SIG-M5 treated with dmso at 0.1 percent for 504 hours (cell line): ENCODE measurements around the gene DDX39A.
"Not testable (repeated sequence)": the region's sequence is repeated elsewhere in the genome, so short reads cannot be mapped to it uniquely, and the experiment has no call there.

ENCODE experiments used
- DNase-seq: peaks from one replicate; lab custom pipeline; 2025; ENCODE audit not compliant: unreplicated experiment; lab: John Stamatoyannopoulos, UW

DDX39A gene

GRCh38 chr19:14391156-14391821 is 27.9 kb downstream of the DDX39A start:
- DNase-seq: no peak

GRCh38 chr19:14390548-14390947 is 28.6 kb downstream of the DDX39A start:
- no peak for DNase-seq

DNA sequence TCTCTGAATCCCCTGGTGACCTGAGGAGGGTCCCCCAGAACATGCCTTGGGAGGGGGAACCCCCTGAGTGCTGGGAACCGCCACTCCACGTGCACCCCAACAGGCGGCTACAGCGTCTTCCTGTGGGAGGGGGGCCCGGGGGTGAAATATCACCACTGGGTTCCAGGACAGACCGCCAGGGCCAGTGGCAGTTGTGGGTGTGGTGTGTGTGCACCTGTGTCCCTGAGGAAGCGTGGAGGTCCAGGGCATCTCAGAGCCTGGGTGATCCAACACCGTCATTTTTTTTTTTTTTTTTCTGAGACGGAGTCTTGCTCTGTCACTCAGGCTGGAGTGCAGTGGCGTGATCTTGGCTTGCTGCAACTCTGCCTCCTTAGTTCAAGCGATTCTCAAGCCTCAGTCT is 33.6 kb downstream of the DDX39A start:
- DNase-seq: no peak

DNA sequence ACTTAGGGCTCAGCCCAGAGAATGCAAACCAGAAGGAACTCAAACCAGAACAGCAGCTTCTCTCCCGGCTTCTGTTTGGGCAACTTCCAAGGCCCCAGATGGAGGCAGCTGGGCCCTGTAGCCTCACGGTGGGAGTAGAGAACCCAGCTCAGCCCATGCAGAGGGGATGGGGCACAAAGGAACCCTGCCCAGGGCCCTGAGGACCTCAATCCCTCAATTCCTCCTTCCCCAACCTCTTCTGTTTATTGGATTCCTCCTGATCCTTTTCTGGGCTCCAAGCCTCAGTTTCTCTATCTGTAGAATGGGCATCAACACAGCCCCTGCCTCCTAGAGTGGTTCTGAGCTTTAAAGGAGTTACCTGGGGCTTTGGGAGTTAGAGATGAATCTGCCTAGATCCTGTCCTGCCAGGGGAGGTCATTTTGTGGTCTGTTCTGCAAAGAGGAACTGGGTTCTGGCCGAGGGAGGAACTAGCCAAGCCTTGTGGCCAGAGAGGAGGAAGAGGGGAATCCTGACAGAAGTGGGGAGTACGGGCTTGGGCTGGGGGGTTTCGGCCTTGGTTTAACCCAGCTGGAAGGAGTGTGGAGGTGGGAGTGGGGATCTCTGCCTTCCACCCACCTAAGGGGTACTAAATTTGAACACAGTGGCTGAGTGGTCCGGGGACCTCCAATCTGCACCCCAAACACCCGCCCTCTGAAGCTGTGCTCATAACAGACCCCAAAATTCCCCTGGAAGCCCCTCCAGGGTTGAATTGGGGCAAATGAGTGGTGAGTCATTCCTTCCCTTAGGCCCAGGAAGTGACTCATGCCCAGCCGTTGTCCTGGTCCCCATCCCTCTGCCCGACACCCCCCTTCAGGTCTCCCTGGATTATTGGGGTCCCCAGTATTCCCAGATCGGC is 35.2 kb downstream of the DDX39A start:
- DNase-seq: peak; percentile 63

GRCh38 chr19:14381689-14382474 is 37.3 kb downstream of the DDX39A start:
- DNase-seq: peak; percentile 82

- DNase-seq: no peak
Measured at GRCh38 chr19:14379294-14380065, 39.7 kb downstream of the DDX39A start.

GRCh38 chr19:14378890-14379289 is 40.3 kb downstream of the DDX39A start:
- DNase-seq: no peak

GRCh38 chr19:14377883-14378328 is 41.2 kb downstream of the DDX39A start:
- no peak for DNase-seq

DNA sequence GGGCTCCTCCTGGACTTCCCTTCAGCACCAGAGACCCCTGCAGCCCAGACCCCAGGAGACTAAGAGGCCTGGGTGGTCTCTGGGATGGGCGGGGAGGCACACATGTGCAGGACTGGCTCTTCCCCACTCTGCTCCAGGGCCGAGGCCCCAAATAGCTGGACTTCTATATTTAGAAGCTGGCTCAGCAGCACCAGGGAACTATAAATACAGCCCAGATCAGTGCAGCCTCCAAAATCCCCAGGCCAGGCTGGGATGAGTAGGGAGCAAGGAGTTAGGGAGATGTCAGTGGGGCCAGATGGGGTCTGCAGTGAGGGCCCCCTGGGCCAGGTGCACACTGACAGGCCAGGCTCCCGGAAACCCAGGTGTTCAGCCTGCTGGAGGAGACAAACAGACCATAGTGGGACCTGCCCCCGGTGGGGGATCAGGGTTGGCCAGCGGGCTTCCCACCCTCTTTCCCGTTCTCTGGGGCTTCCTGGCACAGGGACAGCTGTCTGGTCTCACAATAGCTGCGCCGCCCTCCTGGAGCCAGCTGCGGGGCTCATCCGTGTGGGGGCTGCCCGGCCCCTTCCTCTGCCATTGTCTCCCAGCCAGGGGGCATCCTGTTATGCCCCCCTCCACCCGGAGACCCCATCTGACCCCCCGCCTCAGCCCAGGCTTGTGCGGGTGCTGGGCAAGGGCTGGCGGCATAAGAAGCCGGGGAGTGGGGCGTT is 43.4 kb downstream of the DDX39A start:
- peak; percentile 46 for DNase-seq

- peak; percentile 81 for DNase-seq
Measured at GRCh38 chr19:14375055-14375581, 44.0 kb downstream of the DDX39A start.

- DNase-seq: not testable (repeated sequence)
Measured at GRCh38 chr19:14374313-14374712, 44.8 kb downstream of the DDX39A start.

DNA sequence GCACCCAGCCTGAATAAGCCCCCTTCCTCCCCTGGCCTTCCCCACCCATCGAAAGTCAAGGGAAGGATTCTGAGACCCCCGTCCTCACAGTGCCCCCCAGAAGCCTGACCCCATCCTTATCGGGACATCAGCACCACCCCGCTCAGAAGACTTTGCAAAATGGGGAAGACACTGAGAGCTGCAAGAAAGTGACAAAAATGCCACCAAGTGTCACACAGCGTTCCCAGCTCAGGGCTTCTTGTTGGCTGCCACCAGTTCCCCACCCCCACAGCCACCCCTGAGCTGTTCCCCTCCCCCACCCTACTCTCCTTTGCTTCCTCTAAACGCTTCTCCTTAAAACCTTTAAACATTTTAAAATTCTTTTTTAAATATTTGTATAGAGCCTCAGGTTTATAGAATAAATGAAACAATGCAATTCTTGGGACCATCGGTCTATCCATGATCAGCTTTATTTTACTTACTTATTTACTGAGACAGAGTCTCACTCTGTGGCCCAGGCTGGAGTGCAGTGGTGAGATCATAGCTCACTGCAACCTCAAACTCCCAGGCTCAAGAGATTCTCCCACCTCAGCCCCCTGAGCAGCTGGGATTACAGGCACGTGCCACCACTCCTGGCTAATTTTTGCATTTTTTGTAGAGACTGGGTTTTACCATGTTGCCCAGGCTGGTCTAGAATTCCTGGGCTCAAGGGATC is 46.6 kb downstream of the DDX39A start:
- peak; percentile 22 for DNase-seq

DNA sequence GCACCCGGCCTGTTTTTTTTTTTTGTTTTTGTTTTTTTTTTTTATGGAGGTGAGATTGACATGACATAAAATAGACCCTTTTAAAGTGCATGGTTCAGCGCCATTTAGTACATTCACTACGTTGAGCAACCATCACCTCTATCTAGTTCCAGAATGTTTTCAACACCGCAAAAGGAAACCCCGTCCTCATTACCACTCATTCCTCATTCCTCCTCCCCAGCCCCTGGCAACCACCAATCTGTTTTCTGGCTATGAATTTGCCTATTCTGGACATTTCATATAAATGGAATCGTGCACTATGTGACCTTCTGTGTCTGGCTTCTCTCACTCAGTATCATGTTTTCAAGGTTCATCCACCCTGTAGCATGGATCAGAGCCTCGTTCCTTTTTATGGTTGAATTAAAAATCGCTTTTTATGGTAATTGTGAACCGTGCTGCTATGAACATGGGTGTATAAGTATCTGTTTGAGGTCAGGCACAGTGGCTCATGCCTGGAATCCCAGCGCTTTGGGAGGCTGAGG is 47.8 kb downstream of the DDX39A start:
- DNase-seq: no peak

- no peak for DNase-seq
Measured at GRCh38 chr19:14370940-14371280, 48.2 kb downstream of the DDX39A start.

- peak; percentile 61 for DNase-seq
Measured at GRCh38 chr19:14370169-14370939, 48.8 kb downstream of the DDX39A start.

DNA sequence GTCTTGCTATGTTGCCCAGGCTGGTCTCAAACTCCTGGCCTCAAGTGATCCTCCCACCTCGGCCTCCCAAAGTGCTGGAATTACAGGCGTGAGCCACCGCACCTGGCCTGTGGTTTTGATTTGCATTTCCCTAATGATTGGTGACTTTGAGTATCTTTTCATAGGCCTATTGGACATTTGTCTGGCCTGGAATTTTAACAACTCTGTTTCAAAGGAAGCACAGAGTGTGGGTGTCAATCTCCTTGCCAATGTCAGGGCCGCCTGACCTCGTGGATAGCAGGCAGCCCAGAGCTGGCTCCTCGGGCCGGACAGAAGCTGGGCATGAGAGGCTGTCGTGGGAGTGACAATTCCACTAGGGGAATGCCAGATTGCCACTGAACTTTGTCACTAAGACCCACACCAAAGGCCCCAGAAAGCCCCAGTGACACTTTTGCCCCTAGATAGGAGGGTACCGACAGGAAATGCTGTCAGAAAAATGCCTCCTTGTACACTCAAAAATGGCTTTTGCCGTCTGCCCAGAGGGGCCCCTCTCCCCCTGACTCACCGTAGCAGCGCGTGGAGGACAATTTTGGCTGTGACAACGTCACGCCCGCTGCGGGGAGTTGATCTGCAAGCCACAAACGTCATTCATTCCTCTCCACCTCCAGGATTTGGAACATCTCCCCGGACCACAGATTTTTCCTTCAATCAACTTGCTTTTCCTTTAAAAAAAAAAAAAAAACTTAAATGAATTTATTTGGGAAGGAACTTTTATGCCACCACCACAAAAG is 49.6 kb downstream of the DDX39A start:
- no peak for DNase-seq

GRCh38 chr19:14368011-14368513 is 51.1 kb downstream of the DDX39A start:
- peak; percentile 79 for DNase-seq
